ENCODE measurements around the gene ANKRD13C. TPM values are rescaled to one million over a fixed set of nuclear protein-coding genes. Genes with fewer than 3 reads are reported as not detected.
"Not testable (repeated sequence)": the region's sequence is repeated elsewhere in the genome, so short reads cannot be mapped to it uniquely, and the experiment has no call there.

The ANKRD13C gene
- total RNA-seq, 1 experiment from 2014 or later = 21.3 TPM

GRCh38 chr1:70371586-70371985 is 17.1 kb upstream of the ANKRD13C start:
- H3K4me1 ChIP-seq; H3K36me3 ChIP-seq; H3K27me3 ChIP-seq; DNase-seq; H3K9me3 ChIP-seq (replicated peaks); H3K27ac ChIP-seq; H3K4me3 ChIP-seq: not testable (repeated sequence)

GRCh38 chr1:70367397-70367796 is 12.9 kb upstream of the ANKRD13C start:
- H3K9me3 ChIP-seq (replicated peaks); H3K4me3 ChIP-seq; H3K4me1 ChIP-seq; H3K27ac ChIP-seq; H3K27me3 ChIP-seq; H3K36me3 ChIP-seq; DNase-seq: not testable (repeated sequence)

- not testable (repeated sequence) for H3K27me3 ChIP-seq; H3K4me1 ChIP-seq; H3K27ac ChIP-seq; H3K36me3 ChIP-seq; H3K4me3 ChIP-seq; DNase-seq; H3K9me3 ChIP-seq (replicated peaks)
Observed at GRCh38 chr1:70366997-70367396, 12.5 kb upstream of the ANKRD13C start.

- H3K4me3 ChIP-seq; H3K9me3 ChIP-seq (replicated peaks); DNase-seq; H3K27ac ChIP-seq; H3K4me1 ChIP-seq; H3K27me3 ChIP-seq; H3K36me3 ChIP-seq: not testable (repeated sequence)
Observed at GRCh38 chr1:70366425-70366952, 12.0 kb upstream of the ANKRD13C start.

- Histone ChIP-seq H3K27ac (no peak overlapping the region), H3K36me3 (no peaks in the 10 kb centered on the region), H3K9me3 (replicated peaks) (no peaks in the 10 kb centered on the region), H3K4me3 (no peak overlapping the region), H3K27me3 (no peaks in the 10 kb centered on the region), H3K4me1 (0 out of 2 replicates have a peak, but pooled peaks cover 3% of the 10 kb centered on the region)
- no peak for DNase-seq
Observed at GRCh38 chr1:70364439-70364838, 9.9 kb upstream of the ANKRD13C start.

GRCh38 chr1:70361727-70362398 is 7.3 kb upstream of the ANKRD13C start:
- H3K9me3 ChIP-seq (replicated peaks) = no peaks in the 10 kb centered on the region
- H3K4me1 ChIP-seq = 0 out of 2 replicates have a peak, but pooled peaks cover 3% of the 10 kb centered on the region
- no peak overlapping the region for H3K4me3 ChIP-seq
- no peak for DNase-seq
- H3K27ac ChIP-seq = no peak overlapping the region
- no peaks in the 10 kb centered on the region for H3K27me3 ChIP-seq
- H3K36me3 ChIP-seq = no peaks in the 10 kb centered on the region

- no peaks in the 10 kb centered on the region for H3K36me3 ChIP-seq
- no peak overlapping the region for H3K27ac ChIP-seq
- H3K4me1 ChIP-seq = 0 out of 2 replicates have a peak, but pooled peaks cover 3% of the 10 kb centered on the region
- H3K27me3 ChIP-seq = no peaks in the 10 kb centered on the region
- H3K4me3 ChIP-seq = no peak overlapping the region
- peak in 1 of 2 experiments; percentile 20 for DNase-seq
- H3K9me3 ChIP-seq (replicated peaks) = no peaks in the 10 kb centered on the region
Observed at GRCh38 chr1:70360321-70360720, 5.8 kb upstream of the ANKRD13C start.

- no peaks in the 10 kb centered on the region for H3K36me3 ChIP-seq
- H3K4me1 ChIP-seq = 0 out of 2 replicates have a peak, but pooled peaks cover 3% of the 10 kb centered on the region
- DNase-seq = no peak
- H3K27me3 ChIP-seq = no peaks in the 10 kb centered on the region
- H3K27ac ChIP-seq = no peak overlapping the region
- no peak overlapping the region for H3K4me3 ChIP-seq
- H3K9me3 ChIP-seq (replicated peaks) = no peaks in the 10 kb centered on the region
Observed at GRCh38 chr1:70358921-70359564, 4.5 kb upstream of the ANKRD13C start.

GRCh38 chr1:70355920-70356319 is 1.4 kb upstream of the ANKRD13C start:
- Histone ChIP-seq H3K27ac (no peak overlapping the region), H3K36me3 (0 out of 2 replicates have a peak, but pooled peaks cover 2% of the 10 kb centered on the region), H3K9me3 (replicated peaks) (no peaks in the 10 kb centered on the region), H3K27me3 (no peaks in the 10 kb centered on the region), H3K4me3 (no peak overlapping the region), H3K4me1 (0 out of 2 replicates have a peak, but pooled peaks cover 6% of the 10 kb centered on the region)
- no peak for DNase-seq

GRCh38 chr1:70355111-70355407 is 537 bp upstream of the ANKRD13C start:
- H3K27me3 ChIP-seq = no peaks in the 10 kb centered on the region
- no peak for DNase-seq
- peak overlapping the region; percentile 91 for H3K27ac ChIP-seq
- H3K4me3 ChIP-seq = peak overlapping the region; percentile 99
- 0 out of 2 replicates have a peak, but pooled peaks cover 2% of the 10 kb centered on the region for H3K36me3 ChIP-seq
- H3K4me1 ChIP-seq = 0 out of 2 replicates have a peak, but pooled peaks cover 6% of the 10 kb centered on the region
- H3K9me3 ChIP-seq (replicated peaks) = no peaks in the 10 kb centered on the region

GRCh38 chr1:70353601-70354331 is 756 bp downstream of the ANKRD13C start:
- peak overlapping the region; percentile 99 for H3K4me3 ChIP-seq
- no peaks in the 10 kb centered on the region for H3K9me3 ChIP-seq (replicated peaks)
- H3K27me3 ChIP-seq = no peaks in the 10 kb centered on the region
- H3K36me3 ChIP-seq = 0 out of 2 replicates have a peak, but pooled peaks cover 2% of the 10 kb centered on the region
- 0 out of 2 replicates have a peak, but pooled peaks cover 6% of the 10 kb centered on the region for H3K4me1 ChIP-seq
- peak; percentile 26 to 51 for DNase-seq
- peak overlapping the region; percentile 91 for H3K27ac ChIP-seq

GRCh38 chr1:70353044-70353443 is 1.5 kb downstream of the ANKRD13C start:
- no peaks in the 10 kb centered on the region for H3K27me3 ChIP-seq
- H3K9me3 ChIP-seq (replicated peaks) = no peaks in the 10 kb centered on the region
- H3K4me3 ChIP-seq = peak overlapping the region; percentile 99
- H3K36me3 ChIP-seq = 0 out of 2 replicates have a peak, but pooled peaks cover 2% of the 10 kb centered on the region
- DNase-seq = no peak
- 0 out of 2 replicates have a peak, but pooled peaks cover 6% of the 10 kb centered on the region for H3K4me1 ChIP-seq
- H3K27ac ChIP-seq = peak overlapping the region; percentile 91; the same call in 1 of the 2 replicates

- not testable (repeated sequence) for H3K4me3 ChIP-seq; H3K27ac ChIP-seq; H3K27me3 ChIP-seq; H3K9me3 ChIP-seq (replicated peaks); H3K36me3 ChIP-seq; H3K4me1 ChIP-seq; DNase-seq
Observed at GRCh38 chr1:70349799-70350198, 4.7 kb downstream of the ANKRD13C start.

- no peak for DNase-seq
- H3K4me3 ChIP-seq = no peak overlapping the region
- no peak overlapping the region for H3K27ac ChIP-seq
- 0 out of 2 replicates have a peak, but pooled peaks cover 6% of the 10 kb centered on the region for H3K4me1 ChIP-seq
- peaks cover 4% of the 10 kb centered on the region; the same call in 1 of the 2 replicates for H3K36me3 ChIP-seq
- H3K27me3 ChIP-seq = no peaks in the 10 kb centered on the region
- no peaks in the 10 kb centered on the region for H3K9me3 ChIP-seq (replicated peaks)
Observed at GRCh38 chr1:70348399-70349165, 5.9 kb downstream of the ANKRD13C start.

Measured in SJCRH30 (cell line).